ENCODE results near the gene PRKCE. TPM values are rescaled to one million over a fixed set of nuclear protein-coding genes. Genes with fewer than 3 reads are reported as not detected.

The PRKCE gene
- total and polyA plus RNA-seq, 4 experiments from 2014 or later, result 1.8 to 21.7 (median 11.0) TPM

- Histone ChIP-seq H3K4me1 (ENCODE audit: insufficient read depth, low read length) (no peaks in the 10 kb centered on the region), H3K27ac (ENCODE audit: low read depth, low read length) (no peak overlapping the region), H3K4me3 (ENCODE audit: low read length in 2 of 2) (no peak overlapping the region), H3K27me3 (ENCODE audit: insufficient read depth, low read length) (no peaks in the 10 kb centered on the region), H3K9me3 (ENCODE audit: control insufficient read depth in 1 of 2, low read length in 2 of 2) (no peaks in the 10 kb centered on the region), H3K36me3 (ENCODE audit: insufficient read depth, low read length) (no peaks in the 10 kb centered on the region)
- DNase-seq, result no peak
- intact Hi-C loops (cut with micrococcal nuclease), result no loop called here
- Mint-ChIP-seq H3K4me1 (peaks cover 0 to 7% (median under 1%) of the 10 kb centered on the region in 4 donors), H3K9me3 (no peaks in the 10 kb centered on the region), H3K27me3 (no peaks in the 10 kb centered on the region), H3K27ac (no peak overlapping the region), H3K36me3 (no peaks in the 10 kb centered on the region), H3K4me3 (no peak overlapping the region)
- CTCF ChIA-PET (ENCODE audit: partially characterized antibody), result interaction anchor here (1.0 kb wide), 1 partner anchor 8 kb away, joined by 4 read pairs; no protein-coding TSS in a partner anchor
- POLR2A ChIA-PET (ENCODE audit: partially characterized antibody), result interaction anchor here (1.5 kb wide), 1 partner anchor 140 kb away, joined by 4 read pairs; no protein-coding TSS in a partner anchor
Measured at GRCh38 chr2:45786836-45787357, 135.4 kb downstream of the PRKCE start.

- H3K27me3 ChIP-seq (ENCODE audit: insufficient read depth, low read length), result no peaks in the 10 kb centered on the region
- Mint-ChIP-seq H3K9me3 (no peaks in the 10 kb centered on the region), H3K27me3 (no peaks in the 10 kb centered on the region), H3K4me3 (no peak overlapping the region), H3K27ac (no peak overlapping the region), H3K4me1 (peaks cover 0 to 7% (median under 1%) of the 10 kb centered on the region in 4 donors), H3K36me3 (no peaks in the 10 kb centered on the region)
- H3K36me3 ChIP-seq (ENCODE audit: insufficient read depth, low read length), result no peaks in the 10 kb centered on the region
- CTCF ChIA-PET (ENCODE audit: partially characterized antibody), result interaction anchor here (2.7 kb wide), 1 partner anchor 9 kb away, joined by 15 read pairs; no protein-coding TSS in a partner anchor
- intact Hi-C loops (cut with micrococcal nuclease), result no loop called here
- DNase-seq, result no peak
- H3K9me3 ChIP-seq (ENCODE audit: control insufficient read depth in 1 of 2, low read length in 2 of 2), result no peaks in the 10 kb centered on the region
- no peak overlapping the region for H3K4me3 ChIP-seq (ENCODE audit: low read length in 2 of 2)
- H3K27ac ChIP-seq (ENCODE audit: low read depth, low read length), result no peak overlapping the region
- no peaks in the 10 kb centered on the region for H3K4me1 ChIP-seq (ENCODE audit: insufficient read depth, low read length)
- POLR2A ChIA-PET (ENCODE audit: partially characterized antibody), result no interaction called here
Measured at GRCh38 chr2:45788401-45788800, 136.9 kb downstream of the PRKCE start.

- Mint-ChIP-seq H3K36me3 (no peaks in the 10 kb centered on the region), H3K9me3 (no peaks in the 10 kb centered on the region), H3K27me3 (no peaks in the 10 kb centered on the region), H3K4me3 (no peak overlapping the region), H3K4me1 (peaks cover 0 to 11% (median 0%) of the 10 kb centered on the region in 4 donors), H3K27ac (no peak overlapping the region)
- no peak overlapping the region for H3K4me3 ChIP-seq (ENCODE audit: low read length in 2 of 2)
- intact Hi-C loops (cut with micrococcal nuclease), result no loop called here
- no peaks in the 10 kb centered on the region for H3K27me3 ChIP-seq (ENCODE audit: insufficient read depth, low read length)
- DNase-seq, result no peak
- no peak overlapping the region for H3K27ac ChIP-seq (ENCODE audit: low read depth, low read length)
- POLR2A ChIA-PET (ENCODE audit: partially characterized antibody), result no interaction called here
- CTCF ChIA-PET (ENCODE audit: partially characterized antibody), result interaction anchor here (0.8 to 2.7 kb wide), 2 partner anchors 10 to 147 kb away, joined by 3 to 15 read pairs; no protein-coding TSS in a partner anchor
- no peaks in the 10 kb centered on the region for H3K36me3 ChIP-seq (ENCODE audit: insufficient read depth, low read length)
- H3K9me3 ChIP-seq (ENCODE audit: control insufficient read depth in 1 of 2, low read length in 2 of 2), result no peaks in the 10 kb centered on the region
- no peaks in the 10 kb centered on the region for H3K4me1 ChIP-seq (ENCODE audit: insufficient read depth, low read length)
Measured at GRCh38 chr2:45789317-45789716, 137.8 kb downstream of the PRKCE start.

GRCh38 chr2:45789961-45790723 is 138.7 kb downstream of the PRKCE start:
- ChIA-PET POLR2A (ENCODE audit: partially characterized antibody) (no interaction called here), CTCF (ENCODE audit: partially characterized antibody) (interaction anchor here (0.8 to 3.3 kb wide), 3 partner anchors 11 to 148 kb away, joined by 3 to 20 read pairs (median 15); no protein-coding TSS in a partner anchor)
- Mint-ChIP-seq H3K27me3 (no peaks in the 10 kb centered on the region), H3K36me3 (no peaks in the 10 kb centered on the region), H3K4me1 (peaks cover 0 to 14% (median 1%) of the 10 kb centered on the region in 4 donors), H3K27ac (no peak overlapping the region), H3K9me3 (no peaks in the 10 kb centered on the region), H3K4me3 (no peak overlapping the region)
- H3K4me1 ChIP-seq (ENCODE audit: insufficient read depth, low read length), result no peaks in the 10 kb centered on the region
- H3K9me3 ChIP-seq (ENCODE audit: control insufficient read depth in 1 of 2, low read length in 2 of 2), result no peaks in the 10 kb centered on the region
- intact Hi-C loops (cut with micrococcal nuclease), result no loop called here
- no peak overlapping the region for H3K4me3 ChIP-seq (ENCODE audit: low read length in 2 of 2)
- H3K27me3 ChIP-seq (ENCODE audit: insufficient read depth, low read length), result no peaks in the 10 kb centered on the region
- DNase-seq, result no peak
- no peaks in the 10 kb centered on the region for H3K36me3 ChIP-seq (ENCODE audit: insufficient read depth, low read length)
- H3K27ac ChIP-seq (ENCODE audit: low read depth, low read length), result no peak overlapping the region

GRCh38 chr2:45793305-45793962 is 142.0 kb downstream of the PRKCE start:
- Histone ChIP-seq H3K4me1 (ENCODE audit: insufficient read depth, low read length) (no peaks in the 10 kb centered on the region), H3K27ac (ENCODE audit: low read depth, low read length) (no peak overlapping the region), H3K9me3 (ENCODE audit: control insufficient read depth in 1 of 2, low read length in 2 of 2) (no peaks in the 10 kb centered on the region), H3K27me3 (ENCODE audit: insufficient read depth, low read length) (no peaks in the 10 kb centered on the region), H3K36me3 (ENCODE audit: insufficient read depth, low read length) (no peaks in the 10 kb centered on the region), H3K4me3 (ENCODE audit: low read length in 2 of 2) (no peak overlapping the region)
- H3K4me3 Mint-ChIP-seq, result no peak overlapping the region
- DNase-seq, result no peak
- CTCF ChIA-PET (ENCODE audit: partially characterized antibody), result interaction anchor here (3.3 kb wide), 1 partner anchor 15 kb away, joined by 20 read pairs; no protein-coding TSS in a partner anchor
- intact Hi-C loops (cut with micrococcal nuclease), result no loop called here
- POLR2A ChIA-PET (ENCODE audit: partially characterized antibody), result no interaction called here
- no peak overlapping the region for H3K27ac Mint-ChIP-seq
- H3K36me3 Mint-ChIP-seq, result peaks cover 0 to 4% of the 10 kb centered on the region in 2 donors
- no peaks in the 10 kb centered on the region for H3K27me3 Mint-ChIP-seq
- H3K4me1 Mint-ChIP-seq, result peaks cover 0 to 7% (median 2%) of the 10 kb centered on the region in 4 donors
- H3K9me3 Mint-ChIP-seq, result no peaks in the 10 kb centered on the region

GRCh38 chr2:45794134-45794617 is 142.7 kb downstream of the PRKCE start:
- Mint-ChIP-seq H3K27me3 (no peaks in the 10 kb centered on the region), H3K9me3 (no peaks in the 10 kb centered on the region), H3K4me3 (no peak overlapping the region), H3K27ac (no peak overlapping the region), H3K36me3 (peaks cover 0 to 4% of the 10 kb centered on the region in 2 donors), H3K4me1 (peaks cover 0 to 7% (median 2%) of the 10 kb centered on the region in 4 donors)
- no peak overlapping the region for H3K27ac ChIP-seq (ENCODE audit: low read depth, low read length)
- H3K36me3 ChIP-seq (ENCODE audit: insufficient read depth, low read length), result no peaks in the 10 kb centered on the region
- no peaks in the 10 kb centered on the region for H3K27me3 ChIP-seq (ENCODE audit: insufficient read depth, low read length)
- no peak overlapping the region for H3K4me3 ChIP-seq (ENCODE audit: low read length in 2 of 2)
- H3K9me3 ChIP-seq (ENCODE audit: control insufficient read depth in 1 of 2, low read length in 2 of 2), result no peaks in the 10 kb centered on the region
- no peak for DNase-seq
- CTCF ChIA-PET (ENCODE audit: partially characterized antibody), result no interaction called here
- intact Hi-C loops (cut with micrococcal nuclease), result no loop called here
- POLR2A ChIA-PET (ENCODE audit: partially characterized antibody), result no interaction called here
- no peaks in the 10 kb centered on the region for H3K4me1 ChIP-seq (ENCODE audit: insufficient read depth, low read length)

GRCh38 chr2:45796500-45796899 is 145.0 kb downstream of the PRKCE start:
- DNase-seq, result no peak
- Mint-ChIP-seq H3K9me3 (no peaks in the 10 kb centered on the region), H3K4me3 (no peak overlapping the region), H3K36me3 (peaks cover 0 to 4% of the 10 kb centered on the region in 2 donors), H3K27me3 (no peaks in the 10 kb centered on the region), H3K4me1 (peaks cover 2 to 7% (median 4%) of the 10 kb centered on the region in 4 donors), H3K27ac (no peak overlapping the region)
- POLR2A ChIA-PET (ENCODE audit: partially characterized antibody), result no interaction called here
- Histone ChIP-seq H3K27ac (ENCODE audit: low read depth, low read length) (no peak overlapping the region), H3K27me3 (ENCODE audit: insufficient read depth, low read length) (no peaks in the 10 kb centered on the region), H3K36me3 (ENCODE audit: insufficient read depth, low read length) (no peaks in the 10 kb centered on the region), H3K4me1 (ENCODE audit: insufficient read depth, low read length) (no peaks in the 10 kb centered on the region), H3K9me3 (ENCODE audit: control insufficient read depth in 1 of 2, low read length in 2 of 2) (no peaks in the 10 kb centered on the region), H3K4me3 (ENCODE audit: low read length in 2 of 2) (no peak overlapping the region)
- CTCF ChIA-PET (ENCODE audit: partially characterized antibody), result interaction anchor here (3.8 kb wide), 1 partner anchor 17 kb away, joined by 19 read pairs; no protein-coding TSS in a partner anchor
- intact Hi-C loops (cut with micrococcal nuclease), result no loop called here

Data from CD4-positive, alpha-beta memory T cell (primary cell).